ENCODE results near the gene MCHR1.

DNA sequence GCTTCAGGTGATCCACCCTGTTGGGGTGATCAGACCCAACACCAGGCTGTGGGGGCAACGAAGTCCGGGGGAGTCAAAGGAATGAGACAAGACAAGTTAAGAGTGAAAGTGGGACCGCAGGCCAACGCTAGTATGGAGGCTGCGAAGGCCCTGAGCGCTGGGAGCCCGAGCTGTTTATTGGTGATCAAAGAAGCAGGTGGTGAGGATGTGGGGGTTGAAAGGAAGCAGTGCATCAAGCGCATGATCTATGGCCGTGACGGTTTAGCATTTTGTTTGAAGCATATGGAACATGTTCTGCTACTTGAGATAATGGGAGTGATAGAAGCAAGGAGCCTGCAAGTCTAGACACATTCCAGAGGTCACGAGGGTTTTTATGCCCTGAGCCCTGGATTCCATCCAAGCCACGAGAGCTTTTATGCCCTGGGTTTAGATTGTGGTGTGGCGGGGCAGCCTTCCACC is 49.5 kb downstream of the MCHR1 start:
- TF ChIP-seq CTCF (IDR thresholded peaks at IDR 0.05; ENCODE audit: low read depth, low read length, poor library complexity, severe bottlenecking) (no peak), EZH2phosphoT487 (IDR thresholded peaks at IDR 0.05; ENCODE audit: borderline replicate concordance, low read length) (no peak)

Data from DOHH2 (cell line).